CD4-positive, alpha-beta T cell (primary cell): ENCODE results near the gene POLRMT. TPM values are rescaled to one million over a fixed set of nuclear protein-coding genes. Genes with fewer than 3 reads are reported as not detected.
"Not testable (repeated sequence)": the region's sequence is repeated elsewhere in the genome, so short reads cannot be mapped to it uniquely, and the experiment has no call there.

Source experiments
- ATAC-seq: fragments of 200-7000 bp; cut with Tn5 transposase; one replicate; pipeline ENCODE4 v1.10.0; 2022; ENCODE audit warnings: mild to moderate bottlenecking; ENCODE audit not compliant: poor library complexity
- CTCF ChIA-PET: fragments of 350-600 bp; sonication (Branson Sonifier 250); formaldehyde crosslinking; loops from one replicate; lab custom pipeline; 2021; ENCODE audit warnings: antibody characterized with exemption, inconsistent platforms; lab: Charles Lee
- POLR2A ChIA-PET: fragments of 350-600 bp; sonication (Branson Sonifier 250); formaldehyde crosslinking; loops from one replicate; lab custom pipeline; 2021; ENCODE audit warnings: antibody characterized with exemption, inconsistent platforms; lab: Charles Lee
- DNase-seq, 14 experiments: peaks; one replicate each; pipeline ENCODE4 v3.0.0-alpha.2; 2013 to 2020; ENCODE audit warnings: mixed read lengths in 2 of 14
- H3K27ac ChIP-seq, 2 donors: one replicate each; pipeline versions ENCODE4 v1.5.1 to v1.7.0; 2013; ENCODE audit warnings: low read length in 2 of 2, low read depth in 1 of 2, mild to moderate bottlenecking in 1 of 2
- H3K27me3 ChIP-seq, 2 experiments: 1 replicate in 1 of 2; 2 replicates in 1 of 2; pipeline versions ENCODE4 v1.6.1 to v1.7.0; 2013; ENCODE audit warnings: low read length in 2 of 2, control low read depth in 1 of 2, mild to moderate bottlenecking in 1 of 2, moderate library complexity in 1 of 2; ENCODE audit not compliant: insufficient read depth in 2 of 2, control insufficient read depth in 1 of 2
- H3K36me3 ChIP-seq: one replicate; pipeline ENCODE4 v1.6.1; 2013; ENCODE audit warnings: low read length, control low read depth; ENCODE audit not compliant: insufficient read depth
- H3K4me1 ChIP-seq: one replicate; pipeline ENCODE4 v1.6.1; 2013; ENCODE audit warnings: low read length, control low read depth; ENCODE audit not compliant: insufficient read depth
- H3K4me3 ChIP-seq: one replicate; pipeline ENCODE4 v1.5.1; 2013; ENCODE audit warnings: mild to moderate bottlenecking, low read length, moderate library complexity
- H3K9me3 ChIP-seq, 2 experiments: 1 replicate in 1 of 2; 2 replicates in 1 of 2; pipeline versions ENCODE4 v1.6.1 to v1.7.0; 2013; ENCODE audit warnings: low read length in 2 of 2, mild to moderate bottlenecking in 2 of 2, control low read depth in 1 of 2, moderate library complexity in 1 of 2; ENCODE audit not compliant: control insufficient read depth in 1 of 2, insufficient read depth in 1 of 2
- H3K27ac Mint-ChIP-seq: one replicate; pipeline ENCODE4 v1.8.0; 2020; ENCODE audit warnings: mixed read lengths
- H3K27me3 Mint-ChIP-seq: one replicate; pipeline ENCODE4 v1.8.0; 2021; ENCODE audit warnings: mixed read lengths
- H3K36me3 Mint-ChIP-seq: one replicate; pipeline ENCODE4 v1.8.0; 2021; ENCODE audit warnings: low read depth, mixed read lengths
- H3K4me1 Mint-ChIP-seq: one replicate; pipeline ENCODE4 v1.8.0; 2021; ENCODE audit warnings: low read depth, mixed read lengths
- H3K4me3 Mint-ChIP-seq: one replicate; pipeline ENCODE4 v1.8.0; 2020; ENCODE audit warnings: mild to moderate bottlenecking, mixed read lengths
- H3K9me3 Mint-ChIP-seq: one replicate; pipeline ENCODE4 v1.8.0; 2020; ENCODE audit warnings: mixed read lengths
- CTCF ChIP-seq: fragments of 200-600 bp; IDR thresholded peaks from one replicate; pipeline ENCODE4 v1.8.0; 2022; ENCODE audit warnings: antibody characterized with exemption, mild to moderate bottlenecking
- intact Hi-C, 2 experiments: fragments of 100-400 bp; cut with DNase I in 1 of 2; cut with micrococcal nuclease in 1 of 2; formaldehyde crosslinking; loops; one replicate each; pipeline versions ENCODE4 v1.15.1 to v1.9.0; 2023 to 2025; cut with DNase I, micrococcal nuclease
- total RNA-seq, 174 experiments: library from RNA in 2 of 174; stranded (reverse) in 2 of 174; gene quantifications; one replicate each; pipeline ENCODE4 v1.2.3 and lab custom pipeline; 2021 to 2026

The POLRMT gene
- total RNA-seq, 2 experiments from 2014 or later, result 54.4 to 56.2 TPM

DNA sequence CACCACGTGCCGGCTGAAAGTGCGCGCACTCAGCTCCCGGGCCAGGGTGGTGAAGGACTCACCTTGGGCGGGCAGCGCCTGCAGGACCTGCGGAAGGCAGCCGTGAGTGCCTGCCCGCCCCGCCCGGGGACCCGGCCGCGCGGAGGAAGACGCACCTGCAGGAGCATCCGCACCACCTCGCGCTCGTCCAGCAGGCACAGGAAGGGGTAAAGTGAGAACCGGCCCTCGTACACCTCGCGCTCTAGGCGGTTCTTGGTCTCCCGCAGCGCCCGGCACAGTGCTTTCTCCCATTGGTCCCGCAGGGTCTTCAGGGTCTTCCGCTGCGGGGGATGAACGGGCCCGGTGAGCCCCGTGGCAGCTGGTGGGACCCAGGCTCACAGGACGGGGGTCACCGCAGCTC lies 10.7 kb downstream of the POLRMT start:
- peak in 1 of 14 experiments; percentile 18 for DNase-seq
- intact Hi-C loops, result no loop called here
- Histone ChIP-seq H3K9me3 (no peaks in the 10 kb centered on the region), H3K27ac (no peak overlapping the region), H3K36me3 (peaks cover 57% of the 10 kb centered on the region), H3K4me1 (no peaks in the 10 kb centered on the region), H3K27me3 (no peaks in the 10 kb centered on the region), H3K4me3 (no peak overlapping the region)
- CTCF ChIA-PET, result interaction anchor here (0.9 kb wide), 1 partner anchor 112 kb away, joined by 4 read pairs; no protein-coding TSS in a partner anchor
- Mint-ChIP-seq H3K27ac (no peak overlapping the region), H3K27me3 (no peaks in the 10 kb centered on the region), H3K4me1 (no peaks in the 10 kb centered on the region), H3K36me3 (peaks cover 42% of the 10 kb centered on the region), H3K9me3 (no peaks in the 10 kb centered on the region), H3K4me3 (no peak overlapping the region)
- no peak for ATAC-seq
- POLR2A ChIA-PET, result interaction anchor here (0.6 kb wide), 1 partner anchor 44 kb away, joined by 4 read pairs; no protein-coding TSS in a partner anchor
- TF ChIP-seq CTCF, result no peak

DNA sequence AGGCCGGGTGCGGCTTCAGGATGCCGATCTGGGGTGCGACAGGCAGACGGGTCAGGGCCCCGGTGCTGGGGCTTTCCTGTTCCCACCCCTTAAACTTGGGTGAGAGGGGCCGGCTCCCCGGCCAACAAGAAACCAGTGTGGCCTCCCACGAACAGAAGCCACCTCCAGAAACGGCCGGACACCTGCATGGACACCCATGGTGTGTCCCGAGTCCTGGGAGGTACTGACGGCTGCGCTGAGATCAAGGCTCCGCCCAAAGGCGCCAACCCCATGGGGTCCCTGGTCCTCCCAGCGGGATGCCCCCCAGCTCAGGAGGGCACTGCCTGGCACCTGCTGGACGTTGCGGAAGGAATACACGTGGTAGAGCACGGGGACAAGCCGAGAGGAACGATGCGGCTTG lies 11.5 kb downstream of the POLRMT start:
- H3K9me3 ChIP-seq, result no peaks in the 10 kb centered on the region
- no peak overlapping the region for H3K4me3 ChIP-seq
- H3K4me1 ChIP-seq, result no peaks in the 10 kb centered on the region
- no peak for TF ChIP-seq CTCF
- Mint-ChIP-seq H3K36me3 (peaks cover 46% of the 10 kb centered on the region), H3K4me1 (no peaks in the 10 kb centered on the region), H3K9me3 (no peaks in the 10 kb centered on the region), H3K27me3 (no peaks in the 10 kb centered on the region), H3K4me3 (no peak overlapping the region), H3K27ac (no peak overlapping the region)
- POLR2A ChIA-PET, result no interaction called here
- H3K36me3 ChIP-seq, result peaks cover 60% of the 10 kb centered on the region
- CTCF ChIA-PET, result interaction anchor here (0.9 kb wide), 1 partner anchor 111 kb away, joined by 4 read pairs; no protein-coding TSS in a partner anchor
- no peak overlapping the region for H3K27ac ChIP-seq
- no peaks in the 10 kb centered on the region for H3K27me3 ChIP-seq
- intact Hi-C loops, result no loop called here
- ATAC-seq (no peak), DNase-seq (peak in 1 of 14 experiments; percentile 19)

DNA sequence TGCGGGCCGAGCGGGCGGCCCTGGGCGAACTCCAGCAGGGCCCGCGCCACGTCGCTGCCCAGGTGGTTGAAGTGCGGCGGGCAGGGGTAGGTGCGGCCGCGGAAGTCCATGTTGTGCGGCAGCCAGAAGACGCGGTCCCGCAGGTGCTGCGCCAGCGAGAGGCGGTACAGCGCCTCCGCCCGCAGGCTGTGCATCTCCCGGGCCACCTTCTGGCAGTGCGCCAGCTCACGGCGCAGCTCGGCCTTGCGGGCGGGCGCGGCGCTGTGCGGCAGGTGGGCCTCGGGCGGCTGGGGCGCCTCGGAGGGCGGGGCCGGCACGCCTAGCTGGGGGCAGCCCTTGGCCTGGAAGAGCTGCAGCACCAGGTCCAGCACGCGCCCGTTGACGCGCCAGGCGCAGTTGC lies 12.1 kb downstream of the POLRMT start:
- H3K36me3 Mint-ChIP-seq, result peaks cover 44% of the 10 kb centered on the region

More for the DNA sequence above, 12.1 kb downstream of the POLRMT start:
- H3K27me3 ChIP-seq, H3K4me1 ChIP-seq, H3K27ac Mint-ChIP-seq, POLR2A ChIA-PET, H3K4me3 ChIP-seq, H3K9me3 Mint-ChIP-seq, DNase-seq, H3K27ac ChIP-seq, H3K9me3 ChIP-seq, CTCF ChIA-PET, ATAC-seq, intact Hi-C loops, H3K4me1 Mint-ChIP-seq, H3K27me3 Mint-ChIP-seq, H3K4me3 Mint-ChIP-seq: not testable (repeated sequence)
- peaks cover 60% of the 10 kb centered on the region for H3K36me3 ChIP-seq
